Measurements from ENCODE around the gene ZNF92. TPM values are rescaled to one million over a fixed set of nuclear protein-coding genes. Genes with fewer than 3 reads are reported as not detected.
A peak's percentile ranks its signal among the peaks of the same experiment; 100 is the strongest.
"Not testable (repeated sequence)": the region's sequence is repeated elsewhere in the genome, so short reads cannot be mapped to it uniquely, and the experiment has no call there.

The ZNF92 gene
- total RNA-seq, 1 experiment from 2014 or later, result 14.5 TPM

GRCh38 chr7:65423286-65423685, 49.6 kb downstream of the ZNF92 start:
- DNase-seq (ENCODE audit: low read depth), result not testable (repeated sequence)

DNA sequence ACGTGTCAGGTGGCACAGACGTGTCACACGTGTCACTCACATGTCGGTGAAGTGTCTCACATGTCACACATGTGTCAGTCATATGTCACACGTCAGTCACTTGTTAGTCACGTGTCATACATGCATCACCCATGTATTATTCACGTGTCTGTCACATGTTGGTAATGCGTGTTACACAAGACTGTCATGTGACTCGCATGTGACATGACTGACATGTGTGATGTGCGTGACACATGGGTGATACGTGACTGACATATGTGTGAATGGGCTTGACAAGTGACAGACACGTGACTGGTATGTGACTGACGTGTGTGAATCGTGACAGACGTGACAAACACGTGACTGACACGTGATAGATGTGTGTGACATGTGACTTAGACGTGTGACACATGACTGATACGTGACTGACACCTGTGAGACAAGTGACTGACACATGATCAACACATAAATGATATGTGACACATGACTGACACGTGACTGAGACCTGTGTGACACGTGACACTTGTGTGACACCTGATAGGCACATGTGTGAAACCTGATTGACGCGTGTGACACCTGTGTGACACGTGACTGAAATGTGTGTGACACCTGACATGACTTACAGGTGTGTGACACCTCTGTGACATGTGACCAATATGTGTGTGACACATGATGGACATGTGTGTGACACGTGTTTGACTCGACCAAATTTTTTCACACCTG, 56.1 kb downstream of the ZNF92 start:
- no peak for DNase-seq (ENCODE audit: low read depth)

- no peak for DNase-seq (ENCODE audit: low read depth)
These were observed 56.9 kb downstream of the ZNF92 start for GRCh38 chr7:65430344-65431186.

GRCh38 chr7:65434307-65434706, 60.7 kb downstream of the ZNF92 start:
- no peak for DNase-seq (ENCODE audit: low read depth)

DNA sequence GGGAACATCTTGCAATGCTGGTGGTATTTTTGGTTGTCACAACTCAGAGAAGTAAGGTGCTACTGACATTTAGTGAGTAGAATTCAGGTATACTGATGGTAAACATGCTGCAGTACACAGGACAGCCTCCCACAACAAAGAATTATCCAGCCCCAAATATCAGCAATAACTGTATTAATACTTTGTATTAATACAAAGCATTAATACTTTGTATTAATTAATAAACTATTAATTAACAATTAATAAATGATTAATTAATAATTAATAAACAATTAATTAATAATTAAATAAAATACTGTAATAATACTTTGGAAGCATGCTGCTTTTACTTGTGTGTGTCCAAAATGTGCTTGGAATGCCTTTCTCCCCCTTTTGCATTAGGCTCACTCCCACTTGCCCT, 62.5 kb downstream of the ZNF92 start:
- no peak for DNase-seq (ENCODE audit: low read depth)

DNA sequence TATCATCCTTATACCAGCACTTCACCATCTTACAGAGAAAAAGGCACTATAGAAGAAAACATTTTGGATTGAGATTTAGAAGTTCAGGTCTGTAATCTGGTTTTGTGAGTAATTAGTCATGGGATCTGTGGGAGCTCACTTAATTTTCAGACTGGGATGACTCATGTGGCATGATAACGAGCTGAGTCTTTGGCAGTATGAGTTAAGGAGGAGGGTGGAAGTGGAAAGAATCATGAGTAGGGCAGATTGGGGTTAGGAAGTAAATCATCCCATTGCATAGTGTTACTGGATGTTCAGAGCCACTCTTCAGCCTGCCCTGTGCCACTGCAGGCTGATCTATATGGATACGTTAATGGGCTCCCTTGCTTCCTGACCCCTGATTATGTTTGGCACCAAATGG, 64.9 kb downstream of the ZNF92 start:
- DNase-seq (ENCODE audit: low read depth), result peak; percentile 89

DNA sequence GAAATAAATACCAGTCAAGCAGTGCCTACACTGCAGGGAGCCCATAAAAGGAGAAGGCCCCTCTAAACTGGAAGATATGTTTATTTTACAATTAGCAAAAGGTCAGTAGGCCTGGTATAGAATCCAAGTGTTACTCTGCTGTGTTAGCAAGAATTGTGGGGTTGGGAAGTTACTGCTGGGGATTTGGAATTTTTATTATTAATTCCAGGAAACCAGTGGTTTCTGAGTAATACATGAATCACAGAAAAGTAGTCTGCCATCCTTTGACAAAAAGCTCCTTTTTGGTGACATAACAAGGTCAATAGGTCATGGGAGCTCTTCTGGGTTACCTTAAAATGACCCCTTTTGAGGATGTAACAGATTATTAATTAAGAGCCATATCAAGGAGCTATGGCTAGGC, 67.4 kb downstream of the ZNF92 start:
- peak; percentile 76 for DNase-seq (ENCODE audit: low read depth)

DNA sequence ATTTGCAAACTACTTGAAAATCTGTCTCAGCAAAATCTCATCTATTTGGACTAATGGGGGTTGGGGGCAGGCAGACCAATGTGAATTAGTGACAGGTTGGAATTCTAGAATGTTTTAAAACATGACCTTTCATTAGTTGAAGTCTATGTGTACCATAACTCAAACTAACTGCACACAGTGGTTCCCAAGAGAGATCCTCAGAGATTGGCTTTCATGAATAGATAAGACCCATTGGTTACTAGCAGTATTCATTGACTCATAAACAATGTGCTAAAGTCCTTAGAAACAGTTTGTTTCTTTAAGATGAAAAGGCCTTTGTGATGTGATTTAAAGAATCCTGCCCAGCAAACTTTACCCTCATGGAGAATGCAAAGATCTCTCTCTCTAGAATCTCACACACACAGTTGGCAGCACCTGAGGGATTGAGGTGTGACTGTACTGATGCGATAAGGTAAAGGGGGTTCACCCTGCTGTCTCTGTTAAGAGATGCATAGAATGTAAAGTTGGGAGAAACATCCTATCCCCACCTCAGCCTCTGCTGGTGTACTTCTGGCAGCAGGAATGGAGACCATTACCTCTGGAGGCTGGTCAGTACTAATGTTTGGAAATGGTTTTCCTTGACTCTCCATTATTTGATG, 70.7 kb downstream of the ZNF92 start:
- no peak for DNase-seq (ENCODE audit: low read depth)

DNA sequence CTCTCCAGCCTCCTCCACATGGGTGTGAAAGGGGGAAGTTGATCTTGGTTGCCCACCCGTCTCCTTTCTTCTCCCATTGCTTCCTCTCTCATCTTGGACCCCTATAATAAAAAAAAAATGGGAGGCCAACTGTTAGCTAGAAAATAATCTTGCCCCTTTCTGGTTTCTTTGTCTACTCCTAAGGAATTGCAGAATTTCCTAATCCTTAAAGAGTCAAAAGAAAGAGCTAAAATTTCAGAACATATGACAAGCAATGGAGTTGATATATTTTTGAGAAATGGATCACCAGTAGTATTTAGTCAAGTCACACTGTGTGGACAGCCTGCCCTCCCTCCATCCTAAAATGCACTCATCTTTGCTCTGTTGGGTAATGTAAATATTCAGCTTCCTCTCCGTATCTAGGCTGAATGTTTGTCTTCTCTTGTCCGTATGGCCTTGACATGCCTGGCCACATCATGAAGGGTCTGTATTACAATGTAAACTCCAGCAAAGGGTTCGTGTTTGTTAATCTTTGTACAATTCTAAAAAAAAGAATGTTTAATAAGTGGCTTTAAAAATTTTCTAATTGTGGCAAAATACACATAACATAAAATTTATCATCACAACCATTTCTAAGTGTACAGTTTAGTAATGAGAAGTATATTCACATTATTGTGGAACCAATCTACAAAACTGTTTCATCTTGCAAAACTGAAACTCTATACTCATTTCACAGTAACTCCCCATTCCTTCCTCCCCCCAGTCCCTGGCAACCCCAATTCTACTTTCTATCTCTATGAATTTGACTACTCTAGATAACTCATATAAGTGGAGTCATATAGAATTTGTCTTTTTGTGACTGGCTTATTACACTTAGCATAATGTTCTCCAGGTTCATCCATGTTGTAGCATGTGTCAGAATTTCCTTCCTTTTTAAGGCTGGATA, 71.5 kb downstream of the ZNF92 start:
- DNase-seq (ENCODE audit: low read depth), result no peak

DNA sequence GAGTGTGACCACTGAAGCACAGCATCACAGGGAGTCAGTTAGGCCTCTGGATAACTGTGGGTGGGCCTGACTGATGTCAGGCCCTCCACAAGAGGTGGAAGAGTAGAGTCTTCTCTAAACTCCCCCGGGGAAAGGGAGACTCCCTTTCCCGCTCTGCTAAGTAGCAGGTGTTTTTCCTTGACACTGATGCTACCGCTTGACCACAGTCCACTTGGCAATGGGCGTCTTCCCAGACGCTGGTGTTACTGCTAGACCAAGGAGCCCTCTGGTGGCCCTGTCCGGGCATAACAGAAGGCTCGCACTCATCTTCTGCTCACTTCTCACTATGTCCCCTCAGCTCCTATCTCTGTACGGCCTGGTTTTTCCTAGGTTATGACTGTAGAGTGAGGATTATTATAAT, 73.4 kb downstream of the ZNF92 start:
- peak; percentile 24 for DNase-seq (ENCODE audit: low read depth)

DNA sequence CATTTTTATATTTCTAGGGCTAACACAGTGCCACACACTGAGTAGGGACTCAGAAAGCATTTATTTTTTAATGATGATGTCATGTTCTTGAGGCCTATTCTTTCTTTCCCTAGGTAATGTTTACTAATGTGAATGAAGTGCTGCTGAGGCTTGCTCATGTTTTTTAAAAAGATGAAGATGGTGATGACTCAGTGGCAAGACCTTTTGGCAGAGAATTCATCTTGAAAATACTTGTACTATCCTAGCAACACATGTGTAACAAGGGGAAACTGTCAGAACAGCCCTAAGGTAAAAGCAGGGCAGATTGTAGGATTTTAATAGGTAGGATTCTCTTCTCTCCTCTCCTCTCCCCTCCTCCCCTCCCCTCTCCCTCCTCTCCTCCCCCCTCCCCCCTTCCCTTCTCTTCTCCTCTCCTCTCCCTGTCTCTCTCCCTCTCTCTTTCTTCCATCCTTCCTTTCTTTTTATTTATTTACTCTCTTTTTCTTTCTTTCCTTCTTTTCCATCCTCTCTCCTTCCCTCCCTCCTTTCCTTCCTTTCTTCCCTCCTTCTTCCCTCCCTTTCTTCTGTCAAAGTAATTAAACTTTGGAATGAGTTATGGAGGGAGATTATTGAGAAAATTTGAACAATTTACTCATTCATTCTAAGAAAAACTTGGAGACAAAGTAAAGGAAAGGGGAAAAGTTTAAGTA, 75.3 kb downstream of the ZNF92 start:
- DNase-seq (ENCODE audit: low read depth), result peak; percentile 63

GRCh38 chr7:65449505-65449852, 75.8 kb downstream of the ZNF92 start:
- DNase-seq (ENCODE audit: low read depth), result no peak
